GM12878 (cell line): Measurements from ENCODE around the gene ACO1. TPM values are rescaled to one million over a fixed set of nuclear protein-coding genes. Genes with fewer than 3 reads are reported as not detected.

ENCODE experiments used
- ATAC-seq: fragments of 200-7000 bp; cut with Tn5 transposase; 3 replicates; pipeline ENCODE4 v1.9.1; 2020; ENCODE audit warnings: mild to moderate bottlenecking, moderate library complexity
- BruUV-seq: library from RNA; stranded (reverse); fragments of 400-500 nt; replicated peaks from 2 replicates; lab custom pipeline; 2021; lab: Mats Ljungman, UMichigan
- CTCF ChIA-PET: fragments of 300-600 bp; sonication (Branson Sonifier 250); formaldehyde crosslinking; extraction: SDS; loops from one replicate; lab custom pipeline; 2021; ENCODE audit warnings: inconsistent platforms; lab: Yijun Ruan, JAX
- POLR2A ChIA-PET: fragments of 350-600 bp; formaldehyde crosslinking; extraction: SDS; loops from one replicate; lab custom pipeline; 2021; ENCODE audit warnings: inconsistent platforms; lab: Charles Lee
- RAD21 ChIA-PET: fragments of 300-600 bp; sonication (Branson Sonifier 250); formaldehyde crosslinking; loops from one replicate; lab custom pipeline; 2023; ENCODE audit warnings: antibody characterized with exemption; ENCODE audit not compliant: unreplicated experiment; lab: Charles Lee
- SMC1A ChIA-PET: fragments of 300-600 bp; sonication (Branson Sonifier 250); formaldehyde crosslinking; loops from one replicate; lab custom pipeline; 2023; ENCODE audit not compliant: unreplicated experiment, uncharacterized antibody; lab: Charles Lee
- DNase-seq: peaks from one replicate; pipeline ENCODE4 v3.0.0-alpha.2; 2011; ENCODE audit warnings: low read depth, low spot score
- FAIRE-seq: peaks from 3 replicates; lab custom pipeline; 2011; peaks lifted over from hg19 to GRCh38; lab: Jason Lieb, UNC
- H2AFZ ChIP-seq: 2 replicates; pipeline ENCODE4 v1.6.0; 2011; ENCODE audit warnings: low read depth, low read length, control low read depth; ENCODE audit not compliant: control insufficient read depth
- H3K27ac ChIP-seq: 2 replicates; pipeline ENCODE4 v1.5.1; 2011; ENCODE audit warnings: control low read depth; ENCODE audit not compliant: control insufficient read depth, insufficient read depth
- H3K27me3 ChIP-seq, 2 experiments: replicated peaks in 1 of 2; 2 replicates each; pipeline versions ENCODE4 v1.6.0 to v1.6.1; 2011; ENCODE audit warnings: low read length in 1 of 2; ENCODE audit not compliant: control insufficient read depth in 2 of 2, insufficient read depth in 2 of 2
- H3K36me3 ChIP-seq, 2 experiments: 2 replicates each; pipeline ENCODE4 v1.5.1; 2011; ENCODE audit warnings: low read length in 1 of 2; ENCODE audit not compliant: control insufficient read depth in 2 of 2, insufficient read depth in 2 of 2
- H3K4me1 ChIP-seq: 2 replicates; pipeline ENCODE4 v1.6.1; 2011; ENCODE audit warnings: mild to moderate bottlenecking, low read length, moderate library complexity, mixed read lengths; ENCODE audit not compliant: control insufficient read depth, insufficient read depth
- H3K4me2 ChIP-seq: 2 replicates; pipeline ENCODE4 v1.6.0; 2011; ENCODE audit warnings: control low read depth; ENCODE audit not compliant: control insufficient read depth, insufficient read depth
- H3K4me3 ChIP-seq: fragments of 200-600 bp; sonication (generic); 2 replicates; pipeline ENCODE4 v1.5.1; 2016
- H3K79me2 ChIP-seq: 2 replicates; pipeline ENCODE4 v1.6.0; 2011; ENCODE audit warnings: low read length; ENCODE audit not compliant: control insufficient read depth, insufficient read depth
- H3K9ac ChIP-seq: 2 replicates; pipeline ENCODE4 v1.8.0; 2011; ENCODE audit warnings: low read length, control low read depth, mixed read lengths; ENCODE audit not compliant: control insufficient read depth, insufficient read depth
- H3K9me3 ChIP-seq: replicated peaks from 3 replicates; pipeline ENCODE4 v1.5.1; 2011; ENCODE audit warnings: mild to moderate bottlenecking, low read length; ENCODE audit not compliant: control insufficient read depth, insufficient read depth
- H4K20me1 ChIP-seq: 2 replicates; pipeline ENCODE4 v1.6.0; 2011; ENCODE audit not compliant: control insufficient read depth, insufficient read depth
- CREB1 ChIP-seq: IDR thresholded peaks from 2 replicates; pipeline ENCODE4 v1.6.1; 2012; ENCODE audit warnings: low read depth, mild to moderate bottlenecking, inconsistent platforms
- ELK1 ChIP-seq: IDR thresholded peaks from 2 replicates; pipeline ENCODE4 v1.6.1; 2012; ENCODE audit warnings: low read depth, low read length, improper control_type of control experiment
- LARP7 ChIP-seq: fragments of 450-650 bp; IDR thresholded peaks from 2 replicates; pipeline ENCODE4 v1.6.1; 2017; ENCODE audit warnings: mild to moderate bottlenecking
- MTA3 ChIP-seq: IDR thresholded peaks from 2 replicates; pipeline ENCODE4 v1.6.1; 2012; ENCODE audit warnings: low read length, inconsistent platforms, borderline replicate concordance
- NR2C1 ChIP-seq: fragments of 450-650 bp; IDR thresholded peaks from 2 replicates; pipeline ENCODE4 v1.6.1; 2017; ENCODE audit warnings: antibody characterized with exemption, mild to moderate bottlenecking, moderate library complexity
- SUPT20H ChIP-seq: IDR thresholded peaks from 2 replicates; pipeline ENCODE4 v1.6.1; 2011; ENCODE audit warnings: low read depth, mild to moderate bottlenecking, low read length, moderate library complexity, borderline replicate concordance; ENCODE audit not compliant: control insufficient read depth
- WGBS: methylation state at CpG from one replicate; pipeline ENCODE4 v1.1.6; 2016; ENCODE audit warnings: low lambda C conversion rate; ENCODE audit not compliant: insufficient replicate concordance, insufficient coverage; ENCODE audit errors: missing lambda C conversion rate; 5-methylcytosine and 5-hydroxymethylcytosine counted together
- in situ Hi-C: fragments of 300-500 bp; cut with MboI; formaldehyde crosslinking; loops from 9 replicates; pipeline ENCODE4 v1.14.3; 2018; ENCODE audit warnings: mixed read lengths
- intact Hi-C: fragments of 100-400 bp; cut with micrococcal nuclease; formaldehyde crosslinking; loops from one replicate; pipeline ENCODE4 v1.14.2; 2022; ENCODE audit not compliant: unreplicated experiment
- polyA plus RNA-seq, 11 experiments: library from polyadenylated mRNA; depleted of rRNA in 4 of 11; unstranded in 6 of 11; stranded (reverse) in 5 of 11; fragments of >200 nt; fragmentation: Nextera tagmentation in 4 of 11; fragmentation: Illumina TruSeq in 1 of 11; extraction: Ambion mirVana in 4 of 11; extraction: Trizol in 1 of 11; gene quantifications; 1 replicate in 1 of 11; 2 replicates in 10 of 11; pipeline versions ENCODE4 v1.2.1 to v1.2.3, GENCODE V29; 2011 to 2016; ENCODE audit warnings: inconsistent platforms in 2 of 11, missing spikeins in 2 of 11, low read depth in 1 of 11
- total RNA-seq, 4 experiments: library from RNA; depleted of rRNA in 3 of 4; stranded (reverse); fragments of >200 nt in 3 of 4; fragmentation: Illumina TruSeq in 1 of 4; extraction: Trizol in 1 of 4; gene quantifications; 2 replicates each; pipeline versions ENCODE4 v1.2.1 to v1.2.3, GENCODE V29; 2013 to 2021

ACO1 gene
- total and polyA plus RNA-seq, 10 of the 15 experiments (the other 5 are each of a cell fraction or from before 2014, with no cell fraction given): 0.21 to 6.5 (median 3.3) TPM

- ChIA-PET POLR2A (no interaction called here), SMC1A (interaction anchor here (0.6 to 0.8 kb wide), 2 partner anchors 23 to 220 kb away, joined by 3 read pairs; no protein-coding TSS in a partner anchor), RAD21 (no interaction called here), CTCF (no interaction called here)
- H2AFZ ChIP-seq: no peak overlapping the region
- in situ Hi-C loops: no loop called here
- H3K4me1 ChIP-seq: no peaks in the 10 kb centered on the region
- intact Hi-C loops: loop anchor here (10.0 kb wide), 1 partner anchor 545 kb away; no protein-coding TSS in a partner anchor
- H3K27me3 ChIP-seq: no peaks in the 10 kb centered on the region
- 30% methylated on average over 4 of the region's 4 CpGs for WGBS
- H3K27ac ChIP-seq: no peak overlapping the region
- DNase-seq (no peak), ATAC-seq (no peak), FAIRE-seq (no peak)
- H3K9ac ChIP-seq: no peak overlapping the region
- no peaks in the 10 kb centered on the region for H3K79me2 ChIP-seq
- TF ChIP-seq ELK1 (no peak), NR2C1 (no peak), SUPT20H (no peak), CREB1 (no peak), MTA3 (no peak), LARP7 (no peak)
- no peak overlapping the region for H3K4me3 ChIP-seq
- no TSS peak for BruUV-seq
- H4K20me1 ChIP-seq: no peaks in the 10 kb centered on the region
- H3K9me3 ChIP-seq: no peaks in the 10 kb centered on the region
- no peak overlapping the region for H3K4me2 ChIP-seq
- H3K36me3 ChIP-seq: no peaks in the 10 kb centered on the region
Measured at GRCh38 chr9:32359452-32359851, 25.0 kb upstream of the ACO1 start.
